ENCODE measurements around the gene PRKAR1B.

- no peak for TF ChIP-seq CTCF (IDR thresholded peaks at IDR 0.05 in 2 of 3, conservative IDR thresholded peaks at IDR 0.05 in 1 of 3; ENCODE audit: borderline replicate concordance in 1 of 3, insufficient read depth in 1 of 3, low read depth in 2 of 3, low read length in 2 of 3)
- no peak for TF ChIP-seq POLR2A (IDR thresholded peaks at IDR 0.05; ENCODE audit: borderline replicate concordance, extremely low read depth, insufficient read depth, insufficient read length)
- TF ChIP-seq EZH2phosphoT487 (IDR thresholded peaks at IDR 0.05; ENCODE audit: borderline replicate concordance) = no peak
Observed at GRCh38 chr7:637826-638225, 89.3 kb downstream of the PRKAR1B start.

Data from HCT116 (cell line).